NCI-H748 treated with DMSO at 0.1 percent for 48 hours (cell line): ENCODE measurements around the gene RBM47.
"Not testable (repeated sequence)": the region's sequence is repeated elsewhere in the genome, so short reads cannot be mapped to it uniquely, and the experiment has no call there.

Source experiments
- DNase-seq: peaks from one replicate; lab custom pipeline; 2025; lab: John Stamatoyannopoulos, UW

RBM47 gene

DNA sequence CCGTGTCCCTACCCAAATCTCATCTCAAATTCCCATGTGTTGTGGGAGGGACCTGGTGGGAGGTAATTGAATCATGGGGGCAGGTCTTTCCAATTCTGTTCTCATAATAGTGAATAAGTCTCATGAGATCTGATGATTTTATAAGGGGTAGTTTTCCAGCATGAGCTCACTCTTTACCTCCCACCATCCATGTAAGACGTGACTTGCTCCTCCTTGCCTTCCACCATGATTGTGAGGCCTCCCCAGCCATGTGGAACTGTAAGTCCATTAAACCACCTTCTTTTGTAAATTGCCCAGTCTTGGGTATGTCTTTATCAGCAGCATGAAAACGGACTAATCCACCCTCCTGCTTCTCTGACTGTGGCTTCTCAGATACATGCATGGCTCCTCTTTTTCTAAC, 222.2 kb downstream of the RBM47 start:
- DNase-seq = not testable (repeated sequence)

DNA sequence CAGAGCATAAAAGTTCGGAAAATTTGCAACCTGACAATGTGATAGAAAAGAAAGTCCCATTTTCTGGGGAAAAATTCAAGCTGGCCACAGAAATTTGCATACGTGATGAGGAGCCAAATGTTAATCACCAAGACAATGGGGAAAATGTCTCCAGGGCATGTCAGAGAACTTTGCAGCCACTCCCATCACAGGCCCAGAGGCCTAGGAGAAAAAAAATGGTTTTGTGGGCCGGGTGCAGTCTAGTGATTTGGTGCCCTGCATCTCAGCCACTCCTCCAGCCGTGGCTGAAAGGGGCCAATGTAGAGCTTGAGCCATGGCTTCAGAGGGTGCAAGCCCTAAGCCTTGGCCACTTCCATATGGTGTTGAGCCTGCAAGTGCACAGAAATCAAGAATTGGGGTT, 223.3 kb downstream of the RBM47 start:
- DNase-seq = no peak

DNA sequence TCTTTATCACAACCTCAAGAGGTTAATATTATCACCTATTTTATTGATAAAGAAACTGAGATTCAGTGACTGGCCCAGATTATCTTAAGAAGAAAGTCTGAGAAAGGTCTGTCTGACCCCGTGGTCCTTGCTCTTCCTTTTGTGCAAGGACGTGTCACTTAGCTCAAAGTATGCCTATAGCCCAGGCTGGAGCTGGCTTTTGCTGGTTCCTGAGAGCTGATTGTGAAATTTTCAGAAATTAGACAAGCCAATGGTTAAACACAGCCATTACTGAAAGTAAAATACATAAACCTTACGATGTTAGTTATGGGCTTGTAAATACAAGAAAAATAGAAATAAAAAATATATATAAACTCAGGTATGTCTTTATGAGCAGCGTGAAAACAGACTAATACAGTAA, 224.5 kb downstream of the RBM47 start:
- DNase-seq = no peak

DNA sequence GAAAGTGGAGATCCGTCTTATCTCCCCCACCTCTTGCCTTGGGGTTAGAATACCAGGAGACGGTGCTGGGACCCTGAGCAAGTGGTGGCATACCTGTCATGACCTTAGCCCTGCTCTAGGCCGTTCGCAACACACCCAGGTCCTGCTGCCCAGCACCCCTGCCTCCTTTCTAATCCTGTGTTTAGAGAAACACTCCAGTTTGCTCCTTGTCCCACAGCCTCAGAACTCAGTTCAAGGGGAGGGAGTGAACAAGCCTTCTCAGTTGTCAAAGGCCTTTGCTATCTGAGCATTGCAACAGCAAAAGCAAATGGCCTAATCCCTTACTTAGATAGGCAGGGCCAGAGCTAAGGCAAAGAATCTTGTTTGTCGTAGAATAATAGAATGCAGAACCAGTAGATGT, 226.6 kb downstream of the RBM47 start:
- no peak for DNase-seq

DNA sequence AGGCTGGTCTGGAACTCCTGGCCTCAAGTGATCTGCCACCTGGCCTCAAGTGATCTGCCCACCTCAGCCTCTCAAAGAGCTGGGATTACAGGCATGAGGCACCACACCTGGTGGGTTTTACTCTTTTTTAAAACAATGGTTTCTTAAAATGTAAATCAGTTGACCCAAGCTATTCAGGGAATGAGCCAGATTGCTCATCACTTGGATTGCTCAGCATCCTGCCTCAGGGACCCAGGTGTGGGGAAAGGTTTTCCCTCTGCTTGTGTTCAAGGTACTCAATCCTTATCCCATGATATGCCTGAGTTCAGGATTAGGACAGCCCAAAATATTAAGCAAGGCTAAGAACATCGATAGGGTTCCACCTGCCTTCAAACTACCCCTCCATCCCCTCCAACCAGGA, 227.1 kb downstream of the RBM47 start:
- no peak for DNase-seq

DNA sequence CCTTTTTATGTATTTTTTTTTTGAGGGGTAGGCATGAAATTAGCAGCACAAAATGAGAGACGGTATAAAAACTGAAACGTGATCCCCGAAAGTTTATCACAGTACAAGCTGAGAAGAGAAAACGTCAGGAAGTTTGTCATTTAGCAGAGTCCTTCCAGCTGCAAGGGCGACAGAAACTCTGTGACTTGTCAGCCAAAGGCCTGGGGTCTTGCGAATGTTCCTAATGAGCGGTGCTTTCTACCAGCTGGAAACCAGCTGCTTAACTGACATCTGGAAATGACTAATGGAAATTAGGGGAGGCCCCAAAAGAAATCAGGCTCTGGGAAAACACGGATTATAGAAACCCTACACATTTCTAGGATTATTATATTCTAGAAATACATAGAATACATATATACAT, 228.0 kb downstream of the RBM47 start:
- DNase-seq = no peak

DNA sequence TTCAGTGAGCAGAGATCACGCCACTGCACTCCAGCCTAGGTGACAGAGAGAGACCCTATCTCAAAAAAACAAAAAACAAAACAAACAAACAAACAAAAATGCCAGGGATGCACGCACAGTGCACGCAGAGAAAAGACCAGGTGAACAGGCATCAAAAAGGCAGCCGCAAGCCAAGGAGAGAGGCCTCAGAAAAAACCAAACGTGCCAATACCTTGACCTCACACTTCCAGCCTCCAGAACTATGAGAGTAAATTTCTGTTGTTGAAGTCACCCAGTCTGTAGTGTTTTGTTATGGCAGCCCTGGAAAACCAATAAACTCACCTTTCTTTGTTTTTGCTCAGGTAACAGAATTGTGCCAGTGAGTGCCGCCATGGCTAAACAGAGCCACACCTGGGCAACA, 228.6 kb downstream of the RBM47 start:
- DNase-seq = no peak

DNA sequence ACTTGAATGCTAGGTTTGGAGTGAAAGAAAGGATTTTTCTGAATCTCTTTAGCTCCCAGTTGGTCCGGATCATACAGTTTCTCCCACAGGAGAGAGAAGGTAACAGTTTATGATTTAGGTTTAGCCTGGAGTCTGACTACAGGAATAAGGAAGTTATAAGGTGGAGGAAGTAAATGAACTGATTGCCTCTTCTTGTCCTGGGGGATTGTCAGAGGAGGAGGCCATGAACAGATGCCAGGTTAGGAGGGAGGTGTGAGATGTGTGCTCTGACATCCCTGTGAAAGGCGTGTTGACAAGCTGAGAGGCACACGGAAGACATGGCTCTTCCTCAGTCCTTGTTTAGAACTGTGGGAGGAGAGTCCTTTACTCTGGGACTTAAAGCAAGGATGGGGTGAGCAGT, 230.1 kb downstream of the RBM47 start:
- DNase-seq = no peak

DNA sequence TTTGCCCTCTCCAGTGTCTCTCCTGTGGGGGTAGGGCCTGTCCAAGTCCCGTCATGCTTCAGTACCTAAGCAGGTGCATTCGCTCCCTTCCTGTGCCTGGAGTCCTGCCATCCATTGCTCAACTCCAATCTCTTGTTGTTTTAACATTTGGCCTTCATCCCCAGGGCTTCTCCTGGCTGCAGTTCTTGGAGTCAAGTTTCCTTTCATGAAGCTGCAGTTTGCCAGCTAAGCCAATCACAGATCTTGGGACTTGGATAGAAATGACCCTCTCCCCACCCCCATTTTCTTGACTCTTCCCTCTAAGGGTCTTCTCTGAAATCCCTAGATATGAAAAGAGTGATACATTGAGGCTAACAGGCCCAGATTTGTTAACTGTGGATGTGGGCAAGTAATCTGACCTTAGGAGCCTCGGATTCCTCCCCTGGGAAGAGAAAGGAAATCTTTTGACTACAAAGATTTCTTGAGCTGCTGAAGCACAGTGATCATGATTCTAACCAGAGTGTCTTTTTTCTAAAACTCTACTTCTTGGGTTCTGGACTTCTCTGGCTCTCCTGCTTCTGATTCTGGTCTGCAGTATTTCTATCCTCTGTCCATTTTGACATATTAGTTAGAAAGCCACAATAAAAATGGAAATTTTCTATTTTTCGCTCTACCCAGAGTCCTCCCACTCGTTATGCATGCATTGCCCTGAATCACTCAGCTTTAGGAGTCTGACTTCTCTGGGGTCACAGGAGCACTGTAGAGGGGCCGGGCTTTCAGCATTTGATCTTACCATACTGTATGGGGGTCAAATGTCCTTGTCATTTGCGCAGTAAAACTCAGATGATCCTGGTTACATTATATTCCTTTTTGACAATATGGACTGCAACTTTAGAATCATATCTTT, 233.5 kb downstream of the RBM47 start:
- DNase-seq = no peak

DNA sequence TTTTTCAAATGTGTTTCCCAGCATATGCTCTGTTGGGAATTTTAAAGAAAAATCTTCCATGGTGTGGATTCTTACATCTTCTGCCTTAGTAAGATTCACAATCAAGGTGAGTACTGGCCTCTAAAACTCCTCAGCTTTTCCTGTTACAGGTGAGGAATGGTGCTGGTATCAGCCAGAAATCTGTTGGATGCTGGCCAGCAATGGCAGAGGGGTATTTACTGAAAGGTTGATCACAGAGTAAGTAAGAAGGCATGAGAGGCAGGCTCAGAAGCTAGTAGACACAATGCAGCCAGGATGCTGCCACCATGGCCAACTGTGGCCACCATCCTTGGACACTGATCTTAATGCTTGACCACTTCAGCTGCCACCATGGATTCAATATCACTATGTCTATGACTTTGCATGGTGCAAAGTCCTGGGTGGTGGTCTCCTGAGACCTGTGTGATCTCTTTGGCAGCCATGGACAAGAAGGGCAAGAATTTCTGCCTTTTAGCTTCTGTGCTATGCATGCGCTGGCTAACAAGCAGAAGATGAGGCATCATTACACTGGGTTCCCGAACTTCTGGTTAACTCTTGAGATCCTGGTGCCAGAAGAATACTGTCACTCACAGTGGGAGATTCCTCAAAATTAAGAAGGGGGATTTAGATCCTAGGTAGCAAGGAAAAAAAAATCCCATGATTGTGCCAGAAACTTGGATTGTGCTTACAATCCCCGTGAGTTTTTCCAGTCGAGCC, 234.3 kb downstream of the RBM47 start:
- no peak for DNase-seq

DNA sequence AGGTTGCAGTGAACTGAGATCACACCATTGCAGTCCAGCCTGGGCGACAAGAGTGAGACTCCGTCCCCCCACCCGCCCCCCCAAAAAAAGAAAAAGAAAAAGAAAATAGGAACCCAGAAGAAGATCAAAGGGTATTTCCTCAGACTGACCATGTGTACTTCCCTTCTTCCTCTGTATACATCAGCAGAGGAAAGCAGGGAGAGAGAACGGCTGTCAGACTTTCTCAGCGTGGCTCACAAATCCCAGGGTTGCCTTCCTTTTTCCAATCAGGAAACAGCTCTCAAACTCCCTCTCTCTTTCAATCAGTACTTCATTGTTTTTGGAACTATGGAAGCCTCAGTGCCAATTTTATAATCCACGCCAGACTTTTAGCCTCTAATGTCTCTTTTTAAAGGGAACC, 235.4 kb downstream of the RBM47 start:
- DNase-seq = no peak

DNA sequence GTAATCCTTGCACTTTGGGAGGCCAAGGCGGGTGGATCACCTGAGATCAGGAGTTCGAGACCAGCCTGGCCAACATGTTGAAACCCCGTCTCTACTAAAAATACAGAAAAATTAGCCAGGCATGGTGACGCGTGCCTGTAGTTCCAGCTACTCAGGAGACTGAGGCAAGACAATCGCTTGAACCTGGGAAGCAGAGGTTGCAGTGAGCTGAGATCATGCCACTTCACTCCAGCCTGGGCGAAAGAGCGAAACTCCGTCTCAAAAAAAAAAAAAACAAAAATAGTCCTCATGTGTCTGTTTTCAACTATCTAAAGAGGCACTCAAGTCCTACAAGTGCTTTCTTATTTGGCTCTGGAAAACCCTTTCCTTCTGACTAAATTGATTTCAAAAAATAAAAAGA, 237.4 kb downstream of the RBM47 start:
- not testable (repeated sequence) for DNase-seq

DNA sequence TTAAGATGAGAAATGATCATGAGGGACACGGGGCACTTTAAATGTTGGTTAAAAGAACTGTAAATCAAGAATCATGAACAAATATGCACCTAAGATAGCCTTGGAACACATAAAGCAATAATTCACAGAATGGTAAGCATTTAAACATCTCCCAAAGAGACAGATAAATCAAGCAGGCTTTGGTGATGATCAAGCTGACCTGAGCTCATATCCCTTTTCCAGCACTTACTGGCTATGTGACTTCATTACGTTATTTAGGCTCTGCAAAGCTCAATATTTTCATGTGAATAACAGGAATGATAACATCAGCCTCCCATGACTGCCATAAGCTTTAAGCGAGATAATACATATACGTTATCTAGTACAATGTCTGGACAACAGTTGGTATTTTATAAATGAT, 239.7 kb downstream of the RBM47 start:
- DNase-seq = no peak

DNA sequence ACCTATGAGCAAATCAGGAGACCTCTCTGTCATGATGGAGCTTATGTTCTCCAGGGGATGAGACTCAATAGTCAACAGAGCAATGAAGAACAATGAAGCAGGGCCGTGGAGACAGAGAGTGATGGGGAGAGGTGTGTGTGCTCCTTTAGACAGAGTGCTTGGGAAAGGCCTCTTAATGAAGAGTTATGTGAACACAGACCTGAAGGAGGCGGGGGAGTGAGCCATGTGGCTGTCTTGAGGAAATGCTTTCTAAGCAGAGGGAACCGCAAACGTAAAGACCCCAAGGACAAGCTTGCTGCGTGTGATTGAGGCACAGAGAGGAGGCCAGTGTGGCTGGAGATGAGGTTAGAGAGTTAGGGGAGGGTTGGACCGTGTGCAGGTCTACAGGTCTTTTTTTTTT, 241.4 kb downstream of the RBM47 start:
- DNase-seq = no peak

DNA sequence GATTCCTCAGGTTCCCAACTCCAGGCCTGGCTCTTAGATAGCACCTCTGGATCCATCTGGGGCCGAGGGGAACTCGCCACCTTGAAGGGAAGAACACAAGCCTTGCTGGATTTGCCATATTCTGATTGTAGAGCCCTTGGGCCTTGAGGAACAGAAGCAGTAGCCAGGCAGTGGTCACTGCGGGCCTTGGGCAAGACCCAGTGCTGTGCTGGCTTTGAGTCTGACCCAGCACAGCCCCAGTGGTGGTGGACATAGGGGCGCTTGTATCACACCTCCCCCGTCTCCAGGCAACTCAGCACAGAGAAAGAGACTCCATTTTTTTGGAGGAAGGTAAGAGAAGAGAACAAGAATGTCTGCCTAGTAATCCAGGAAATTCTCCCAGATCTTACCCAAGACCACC, 249.0 kb downstream of the RBM47 start:
- DNase-seq = no peak

DNA sequence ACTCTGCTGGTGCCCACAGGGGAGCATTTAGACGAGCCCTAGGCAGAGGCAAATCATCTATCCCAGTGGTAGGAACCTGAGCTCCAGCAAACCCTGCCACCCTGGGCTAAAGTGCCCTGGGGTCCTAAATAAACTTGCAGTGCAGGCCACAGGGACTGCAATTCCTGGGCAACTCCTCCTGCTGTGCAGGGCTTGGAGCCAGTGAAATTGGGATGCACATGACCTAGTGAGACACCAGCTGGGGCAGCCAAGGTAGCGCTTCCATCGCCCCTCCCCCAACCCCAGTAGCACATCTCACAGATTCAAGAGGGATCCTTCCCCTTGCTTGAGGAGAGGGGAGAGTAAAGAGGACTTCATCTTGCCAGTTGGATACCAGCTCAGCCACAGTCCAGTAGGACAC, 250.4 kb downstream of the RBM47 start:
- no peak for DNase-seq

DNA sequence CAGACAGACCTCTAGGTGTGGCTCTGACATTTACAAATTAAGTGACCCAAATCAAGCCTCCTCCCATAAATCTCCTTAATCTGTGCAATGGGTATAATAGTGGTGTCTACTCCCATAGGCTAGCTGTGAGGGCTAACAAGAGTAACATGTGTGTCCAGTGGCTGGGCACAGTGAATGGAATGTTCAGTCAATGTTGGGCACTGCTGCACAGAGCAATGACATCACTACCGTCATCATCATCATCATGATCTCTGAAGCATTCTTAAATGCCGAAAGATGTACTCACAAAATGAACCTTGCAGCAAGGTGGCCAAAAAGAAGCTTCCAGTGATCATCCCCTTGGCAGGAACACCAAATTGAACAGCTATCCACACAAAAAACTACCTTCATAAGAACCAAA, 251.0 kb downstream of the RBM47 start:
- no peak for DNase-seq

DNA sequence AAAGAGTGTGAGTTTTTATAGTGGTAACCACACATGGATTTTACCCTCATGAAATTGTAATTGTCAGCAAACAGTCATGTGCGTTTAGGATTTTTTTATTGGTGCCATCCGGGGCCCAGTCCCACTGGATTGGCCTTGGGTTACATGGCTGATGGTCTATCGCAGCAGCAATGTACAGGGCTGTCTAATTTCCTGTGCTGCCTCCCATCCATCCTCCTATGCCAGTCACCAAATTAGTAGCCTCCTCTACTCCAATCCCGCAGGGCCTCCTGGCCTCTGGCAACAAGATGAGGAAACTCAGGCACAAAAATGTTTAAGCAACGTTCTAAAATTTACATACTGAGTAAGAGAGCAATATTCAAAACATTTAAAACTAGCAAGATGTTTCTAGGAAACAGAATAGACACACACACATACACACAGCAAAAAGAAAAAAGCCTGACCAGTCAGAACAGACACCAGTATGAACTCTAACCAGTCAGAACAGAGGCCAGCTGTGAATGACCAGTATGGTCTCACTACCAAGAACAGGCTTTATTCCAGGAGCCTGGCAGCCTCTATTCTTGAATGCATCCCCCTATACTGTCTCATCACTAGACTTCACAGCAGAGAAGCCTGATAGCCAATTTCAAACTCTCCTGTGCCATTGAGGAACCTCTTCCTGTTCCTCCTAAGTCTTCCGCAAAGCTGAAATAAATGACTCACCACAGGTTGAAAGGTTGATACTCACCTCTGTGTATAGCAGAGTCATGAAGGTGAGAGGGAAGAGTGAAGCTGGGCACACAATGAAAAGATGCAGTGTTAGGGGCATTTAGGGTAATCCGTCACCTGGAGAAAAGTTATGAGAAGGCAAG, 251.9 kb downstream of the RBM47 start:
- DNase-seq = no peak

DNA sequence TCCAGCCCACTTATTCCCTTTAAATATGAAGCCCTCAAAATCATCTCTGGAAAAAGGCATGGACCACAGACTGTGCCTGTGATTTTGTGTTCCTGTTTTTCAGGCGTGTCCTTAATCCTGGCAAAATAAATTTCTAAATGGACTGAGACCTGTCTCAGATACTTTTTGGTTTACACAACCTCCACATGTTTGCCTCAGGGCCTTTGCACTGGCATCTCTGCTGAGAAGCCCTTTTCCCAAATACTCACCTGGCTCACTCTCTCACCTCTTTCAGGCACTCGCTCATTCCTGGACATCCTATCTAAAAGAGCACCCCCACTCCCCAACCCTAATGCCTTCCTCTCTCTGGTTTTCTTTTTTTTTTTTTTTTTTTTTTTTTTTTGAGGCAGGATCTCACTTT, 254.0 kb downstream of the RBM47 start:
- DNase-seq = no peak

DNA sequence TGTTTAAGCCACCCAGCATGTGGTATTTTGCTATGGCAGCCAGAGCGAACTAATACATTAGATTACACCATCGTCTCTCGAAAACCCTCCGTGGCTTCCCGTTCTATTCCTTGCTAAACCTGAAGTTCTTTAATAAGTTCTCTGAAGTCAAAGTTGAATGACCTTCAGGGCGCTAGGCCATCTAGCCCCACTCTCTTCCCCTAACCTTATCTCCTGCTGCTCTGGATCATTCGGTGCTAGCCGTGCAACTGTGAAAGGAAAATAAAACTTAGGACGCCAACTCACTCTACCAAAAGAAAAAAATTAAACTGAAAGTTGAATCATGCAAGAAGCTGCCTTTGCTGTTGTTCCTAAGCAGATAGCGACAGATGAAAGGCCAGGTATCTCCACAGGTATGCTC, 254.6 kb downstream of the RBM47 start:
- no peak for DNase-seq

DNA sequence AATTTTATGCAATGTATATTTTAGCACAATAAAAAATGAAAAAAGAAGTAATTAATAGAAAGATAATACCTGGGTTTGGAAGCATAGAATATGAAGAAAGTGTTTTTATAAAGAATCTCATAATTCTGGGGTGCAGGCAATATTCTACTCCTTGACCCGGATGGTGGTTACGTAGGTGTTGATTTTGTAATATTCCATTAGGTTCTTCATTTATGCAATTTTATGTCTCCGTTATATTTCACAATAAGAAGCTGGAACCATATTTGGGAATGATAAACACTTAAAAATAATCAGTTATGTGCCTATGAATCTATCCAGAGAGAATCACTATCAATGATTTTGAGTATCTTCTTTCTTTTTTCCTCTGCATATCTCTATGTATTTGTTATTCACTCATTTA, 256.0 kb downstream of the RBM47 start:
- no peak for DNase-seq
